ENCODE results near the gene OR1N2.

OR1N2 gene

GRCh38 chr9:122546196-122546595 is 6.7 kb upstream of the OR1N2 start:
- Histone ChIP-seq H4K91ac (ENCODE audit: low read depth, low read length, poor library complexity) (no peak overlapping the region), H2AFZ (ENCODE audit: low read length) (no peak overlapping the region), H3K27ac (replicated peaks; ENCODE audit: low read length) (no peak overlapping the region), H3K14ac (ENCODE audit: low read length) (no peak overlapping the region), H3K27me3 (ENCODE audit: control insufficient read depth in 3 of 3, insufficient read depth in 3 of 3, low read depth in 1 of 3, low read length in 3 of 3) (peaks cover 0 to under 1% (median 0%) of the 10 kb centered on the region in 3 experiments), H3K4me1 (ENCODE audit: control insufficient read depth in 2 of 2, insufficient read depth in 1 of 2, low read depth in 1 of 2, low read length in 2 of 2) (no peaks in the 10 kb centered on the region), H2BK12ac (ENCODE audit: low read length) (no peak overlapping the region), H2BK120ac (ENCODE audit: low read depth, low read length) (no peak overlapping the region), H2BK15ac (ENCODE audit: low read length) (no peak overlapping the region), H3K18ac (ENCODE audit: low read length) (no peak overlapping the region), H3K9ac (ENCODE audit: low read depth, low read length, poor library complexity) (no peak overlapping the region), H4K8ac (ENCODE audit: low read depth, low read length) (no peak overlapping the region), H3K23ac (ENCODE audit: low read depth, low read length, poor library complexity) (no peak overlapping the region), H3K36me3 (replicated peaks in 1 of 2; ENCODE audit: control insufficient read depth in 2 of 2, insufficient read depth in 2 of 2, low read length in 2 of 2) (no peaks in the 10 kb centered on the region), H2AK5ac (ENCODE audit: low read depth, low read length) (no peak overlapping the region), H3K4ac (ENCODE audit: low read length) (no peak overlapping the region), H3K4me3 (ENCODE audit: low read length in 2 of 2) (no peak overlapping the region), H3K79me1 (ENCODE audit: low read depth, low read length) (no peaks in the 10 kb centered on the region), H3K4me2 (ENCODE audit: insufficient read depth, low read length, poor library complexity, severe bottlenecking) (no peak overlapping the region), H3K9me3 (replicated peaks in 1 of 2; ENCODE audit: control insufficient read depth in 2 of 2, insufficient read depth in 1 of 2, low read depth in 1 of 2, low read length in 2 of 2) (peaks cover 0 to 6% of the 10 kb centered on the region in 2 donors), H2BK5ac (ENCODE audit: low read length) (no peak overlapping the region)
- WGBS, 2 donors (ENCODE audit: extremely low coverage in 2 of 2, insufficient read length in 2 of 2, insufficient replicate concordance in 1 of 2) = no CpG with 5 or more reads among the region's 8 CpGs
- no peak for DNase-seq (ENCODE audit: low spot score)

- H3K27ac ChIP-seq (replicated peaks; ENCODE audit: low read length) = no peak overlapping the region
- no peak overlapping the region for H3K4ac ChIP-seq (ENCODE audit: low read length)
- no peak overlapping the region for H4K8ac ChIP-seq (ENCODE audit: low read depth, low read length)
- no peak overlapping the region for H2BK120ac ChIP-seq (ENCODE audit: low read depth, low read length)
- no peak overlapping the region for H3K14ac ChIP-seq (ENCODE audit: low read length)
- no peak for DNase-seq (ENCODE audit: low spot score)
- no peak overlapping the region for H4K91ac ChIP-seq (ENCODE audit: low read depth, low read length, poor library complexity)
- H2BK15ac ChIP-seq (ENCODE audit: low read length) = no peak overlapping the region
- no peak overlapping the region for H2AFZ ChIP-seq (ENCODE audit: low read length)
- no peak overlapping the region for H2AK5ac ChIP-seq (ENCODE audit: low read depth, low read length)
- H3K18ac ChIP-seq (ENCODE audit: low read length) = no peak overlapping the region
- H3K9me3 ChIP-seq (replicated peaks in 1 of 2; ENCODE audit: control insufficient read depth in 2 of 2, insufficient read depth in 1 of 2, low read depth in 1 of 2, low read length in 2 of 2) = peaks cover 0 to 16% of the 10 kb centered on the region in 2 donors
- no peaks in the 10 kb centered on the region for H3K79me1 ChIP-seq (ENCODE audit: low read depth, low read length)
- no peak overlapping the region for H2BK12ac ChIP-seq (ENCODE audit: low read length)
- H2BK5ac ChIP-seq (ENCODE audit: low read length) = no peak overlapping the region
- no peak overlapping the region for H3K4me3 ChIP-seq (ENCODE audit: low read length in 2 of 2)
- no peaks in the 10 kb centered on the region for H3K4me1 ChIP-seq (ENCODE audit: control insufficient read depth in 2 of 2, insufficient read depth in 1 of 2, low read depth in 1 of 2, low read length in 2 of 2)
- WGBS, 2 donors (ENCODE audit: extremely low coverage in 2 of 2, insufficient read length in 2 of 2, insufficient replicate concordance in 1 of 2) = no CpG with 5 or more reads among the region's 5 CpGs
- H3K36me3 ChIP-seq (replicated peaks in 1 of 2; ENCODE audit: control insufficient read depth in 2 of 2, insufficient read depth in 2 of 2, low read length in 2 of 2) = no peaks in the 10 kb centered on the region
- no peak overlapping the region for H3K4me2 ChIP-seq (ENCODE audit: insufficient read depth, low read length, poor library complexity, severe bottlenecking)
- H3K27me3 ChIP-seq (ENCODE audit: control insufficient read depth in 3 of 3, insufficient read depth in 3 of 3, low read depth in 1 of 3, low read length in 3 of 3) = peaks cover 0 to 26% (median 0%) of the 10 kb centered on the region in 3 experiments
- no peak overlapping the region for H3K23ac ChIP-seq (ENCODE audit: low read depth, low read length, poor library complexity)
- no peak overlapping the region for H3K9ac ChIP-seq (ENCODE audit: low read depth, low read length, poor library complexity)
Observed at GRCh38 chr9:122551371-122551770, 1.5 kb upstream of the OR1N2 start.

- H3K9ac ChIP-seq (ENCODE audit: low read depth, low read length, poor library complexity) = no peak overlapping the region
- no peaks in the 10 kb centered on the region for H3K79me1 ChIP-seq (ENCODE audit: low read depth, low read length)
- H3K4ac ChIP-seq (ENCODE audit: low read length) = no peak overlapping the region
- H2BK15ac ChIP-seq (ENCODE audit: low read length) = no peak overlapping the region
- no peak overlapping the region for H2BK12ac ChIP-seq (ENCODE audit: low read length)
- H3K9me3 ChIP-seq (replicated peaks in 1 of 2; ENCODE audit: control insufficient read depth in 2 of 2, insufficient read depth in 1 of 2, low read depth in 1 of 2, low read length in 2 of 2) = peaks cover 0 to 9% of the 10 kb centered on the region in 2 donors
- no peaks in the 10 kb centered on the region for H3K4me1 ChIP-seq (ENCODE audit: control insufficient read depth in 2 of 2, insufficient read depth in 1 of 2, low read depth in 1 of 2, low read length in 2 of 2)
- H3K36me3 ChIP-seq (replicated peaks in 1 of 2; ENCODE audit: control insufficient read depth in 2 of 2, insufficient read depth in 2 of 2, low read length in 2 of 2) = no peaks in the 10 kb centered on the region
- no peak overlapping the region for H2BK120ac ChIP-seq (ENCODE audit: low read depth, low read length)
- H3K14ac ChIP-seq (ENCODE audit: low read length) = no peak overlapping the region
- no peak overlapping the region for H2AFZ ChIP-seq (ENCODE audit: low read length)
- H3K18ac ChIP-seq (ENCODE audit: low read length) = no peak overlapping the region
- DNase-seq (ENCODE audit: low spot score) = no peak
- no peak overlapping the region for H2AK5ac ChIP-seq (ENCODE audit: low read depth, low read length)
- no peak overlapping the region for H3K23ac ChIP-seq (ENCODE audit: low read depth, low read length, poor library complexity)
- no peak overlapping the region for H2BK5ac ChIP-seq (ENCODE audit: low read length)
- H3K4me3 ChIP-seq (ENCODE audit: low read length in 2 of 2) = no peak overlapping the region
- H4K8ac ChIP-seq (ENCODE audit: low read depth, low read length) = no peak overlapping the region
- no peak overlapping the region for H3K27ac ChIP-seq (replicated peaks; ENCODE audit: low read length)
- H3K4me2 ChIP-seq (ENCODE audit: insufficient read depth, low read length, poor library complexity, severe bottlenecking) = no peak overlapping the region
- H4K91ac ChIP-seq (ENCODE audit: low read depth, low read length, poor library complexity) = no peak overlapping the region
- no CpG with 5 or more reads among the region's 4 CpGs for WGBS, 2 donors (ENCODE audit: extremely low coverage in 2 of 2, insufficient read length in 2 of 2, insufficient replicate concordance in 1 of 2)
- H3K27me3 ChIP-seq (ENCODE audit: control insufficient read depth in 3 of 3, insufficient read depth in 3 of 3, low read depth in 1 of 3, low read length in 3 of 3) = no peaks in the 10 kb centered on the region
Observed at GRCh38 chr9:122561446-122561845, 8.5 kb downstream of the OR1N2 start.

GRCh38 chr9:122562134-122562760 is 9.3 kb downstream of the OR1N2 start:
- Histone ChIP-seq H3K79me1 (ENCODE audit: low read depth, low read length) (no peaks in the 10 kb centered on the region), H3K4me2 (ENCODE audit: insufficient read depth, low read length, poor library complexity, severe bottlenecking) (no peak overlapping the region), H3K14ac (ENCODE audit: low read length) (no peak overlapping the region), H2BK12ac (ENCODE audit: low read length) (no peak overlapping the region), H3K23ac (ENCODE audit: low read depth, low read length, poor library complexity) (peak overlapping the region; percentile 10), H3K4ac (ENCODE audit: low read length) (no peak overlapping the region), H2BK5ac (ENCODE audit: low read length) (no peak overlapping the region), H3K18ac (ENCODE audit: low read length) (no peak overlapping the region), H3K9ac (ENCODE audit: low read depth, low read length, poor library complexity) (no peak overlapping the region), H4K91ac (ENCODE audit: low read depth, low read length, poor library complexity) (no peak overlapping the region), H3K27me3 (ENCODE audit: control insufficient read depth in 3 of 3, insufficient read depth in 3 of 3, low read depth in 1 of 3, low read length in 3 of 3) (no peaks in the 10 kb centered on the region), H3K36me3 (replicated peaks in 1 of 2; ENCODE audit: control insufficient read depth in 2 of 2, insufficient read depth in 2 of 2, low read length in 2 of 2) (no peaks in the 10 kb centered on the region), H2AK5ac (ENCODE audit: low read depth, low read length) (no peak overlapping the region), H2AFZ (ENCODE audit: low read length) (no peak overlapping the region), H3K9me3 (replicated peaks in 1 of 2; ENCODE audit: control insufficient read depth in 2 of 2, insufficient read depth in 1 of 2, low read depth in 1 of 2, low read length in 2 of 2) (peaks cover 0 to 9% of the 10 kb centered on the region in 2 donors), H3K4me3 (ENCODE audit: low read length in 2 of 2) (no peak overlapping the region), H3K27ac (replicated peaks; ENCODE audit: low read length) (no peak overlapping the region), H3K4me1 (ENCODE audit: control insufficient read depth in 2 of 2, insufficient read depth in 1 of 2, low read depth in 1 of 2, low read length in 2 of 2) (no peaks in the 10 kb centered on the region), H2BK120ac (ENCODE audit: low read depth, low read length) (no peak overlapping the region), H2BK15ac (ENCODE audit: low read length) (no peak overlapping the region), H4K8ac (ENCODE audit: low read depth, low read length) (no peak overlapping the region)
- no peak for DNase-seq (ENCODE audit: low spot score)
- WGBS, 2 donors (ENCODE audit: extremely low coverage in 2 of 2, insufficient read length in 2 of 2, insufficient replicate concordance in 1 of 2) = no CpG with 5 or more reads among the region's 9 CpGs

All from neuronal stem cell (in vitro differentiated cells).